ENCODE results near the gene TATDN3.
"Not testable (repeated sequence)": the region's sequence is repeated elsewhere in the genome, so short reads cannot be mapped to it uniquely, and the experiment has no call there.

TATDN3 gene

GRCh38 chr1:212838145-212838544, 46.5 kb downstream of the TATDN3 start:
- in situ Hi-C loops (cut with MboI; ENCODE audit: low pct_unique_long_range_greater_than_20kb, low sequenced_read_pairs, unreplicated experiment) = no loop called here
- TF ChIP-seq CTCF (IDR thresholded peaks at IDR 0.05; ENCODE audit: extremely low read depth, insufficient read depth, missing control alignments) = no peak
- no peak for DNase-seq (ENCODE audit: low spot score)

GRCh38 chr1:212844521-212844920, 52.8 kb downstream of the TATDN3 start:
- in situ Hi-C loops (cut with MboI; ENCODE audit: low pct_unique_long_range_greater_than_20kb, low sequenced_read_pairs, unreplicated experiment); DNase-seq (ENCODE audit: low spot score): not testable (repeated sequence)

GRCh38 chr1:212847549-212847948, 55.9 kb downstream of the TATDN3 start, which contains the start of gene SPATA45:
SPATA45 (minus strand) TSS chr1:212847649; CDS start chr1:212836149, 11,500 bp downstream.
- no peak for TF ChIP-seq CTCF (IDR thresholded peaks at IDR 0.05; ENCODE audit: extremely low read depth, insufficient read depth, missing control alignments)
- in situ Hi-C loops (cut with MboI; ENCODE audit: low pct_unique_long_range_greater_than_20kb, low sequenced_read_pairs, unreplicated experiment) = no loop called here
- no peak for DNase-seq (ENCODE audit: low spot score)

- in situ Hi-C loops (cut with MboI; ENCODE audit: low pct_unique_long_range_greater_than_20kb, low sequenced_read_pairs, unreplicated experiment) = no loop called here
- no peak for DNase-seq (ENCODE audit: low spot score)
- no peak for TF ChIP-seq CTCF (IDR thresholded peaks at IDR 0.05; ENCODE audit: extremely low read depth, insufficient read depth, missing control alignments)
Observed at GRCh38 chr1:212852105-212852688, 60.5 kb downstream of the TATDN3 start.

- no peak for TF ChIP-seq CTCF (IDR thresholded peaks at IDR 0.05; ENCODE audit: extremely low read depth, insufficient read depth, missing control alignments)
- no peak for DNase-seq (ENCODE audit: low spot score)
- in situ Hi-C loops (cut with MboI; ENCODE audit: low pct_unique_long_range_greater_than_20kb, low sequenced_read_pairs, unreplicated experiment) = no loop called here
Observed at GRCh38 chr1:212853658-212854057, 62.0 kb downstream of the TATDN3 start.

GRCh38 chr1:212856755-212857154, 65.1 kb downstream of the TATDN3 start:
- TF ChIP-seq CTCF (IDR thresholded peaks at IDR 0.05; ENCODE audit: extremely low read depth, insufficient read depth, missing control alignments) = no peak
- no peak for DNase-seq (ENCODE audit: low spot score)
- in situ Hi-C loops (cut with MboI; ENCODE audit: low pct_unique_long_range_greater_than_20kb, low sequenced_read_pairs, unreplicated experiment) = no loop called here

- DNase-seq (ENCODE audit: low spot score) = peak; percentile 96
- in situ Hi-C loops (cut with MboI; ENCODE audit: low pct_unique_long_range_greater_than_20kb, low sequenced_read_pairs, unreplicated experiment) = no loop called here
- TF ChIP-seq CTCF (IDR thresholded peaks at IDR 0.05; ENCODE audit: extremely low read depth, insufficient read depth, missing control alignments) = no peak
Observed at GRCh38 chr1:212857992-212858460, 66.3 kb downstream of the TATDN3 start, which contains the start of gene FLVCR1. FLVCR1 (plus strand) TSS chr1:212858275; CDS start chr1:212858453, 178 bp downstream.

Measured in GM13977 (cell line).